Dermis microvascular lymphatic vessel endothelial cell (primary cell): Measurements from ENCODE around the gene AP1M1. TPM values are rescaled to one million over a fixed set of nuclear protein-coding genes. Genes with fewer than 3 reads are reported as not detected.

Experiments
- DNase-seq, 2 donors: peaks; one replicate each; pipeline versions ENCODE4 v3.0.0 to v3.0.0-alpha.2; 2010; ENCODE audit warnings: low read depth in 2 of 2
- total RNA-seq: library from RNA; depleted of rRNA; stranded (reverse); fragments of >200 nt; gene quantifications from 2 replicates; pipeline ENCODE4 v1.2.1, GENCODE V29; 2014

The AP1M1 gene
- total RNA-seq, 1 donor from 2014 or later, result 43.9 TPM

DNA sequence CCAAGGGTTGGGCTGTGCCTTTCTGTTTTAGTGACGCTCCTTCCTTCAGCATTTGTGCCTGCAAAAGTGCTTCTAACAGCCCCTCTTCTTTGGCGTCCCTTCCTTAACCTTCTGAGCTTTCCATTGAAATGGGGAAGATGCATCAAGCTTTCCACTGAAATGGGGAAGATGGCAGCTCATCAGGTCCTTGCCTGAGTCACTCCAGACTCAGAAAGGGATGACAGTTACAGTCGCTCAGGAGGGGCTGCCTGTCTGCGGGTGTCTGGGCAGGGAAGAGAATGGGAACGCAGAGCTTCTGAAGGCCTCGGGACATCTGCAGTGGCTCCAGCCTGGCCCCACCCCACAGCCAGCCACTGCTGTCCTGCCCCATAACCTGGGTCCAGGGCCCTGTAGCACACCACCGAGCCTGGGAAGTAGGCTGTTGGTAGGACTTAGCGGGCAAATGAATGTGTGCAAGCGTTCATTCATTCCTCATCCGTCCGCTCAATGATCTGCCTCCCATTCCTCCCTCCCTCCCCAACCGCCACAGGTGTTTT lies 9.8 kb downstream of the AP1M1 start:
- no peak for DNase-seq

DNA sequence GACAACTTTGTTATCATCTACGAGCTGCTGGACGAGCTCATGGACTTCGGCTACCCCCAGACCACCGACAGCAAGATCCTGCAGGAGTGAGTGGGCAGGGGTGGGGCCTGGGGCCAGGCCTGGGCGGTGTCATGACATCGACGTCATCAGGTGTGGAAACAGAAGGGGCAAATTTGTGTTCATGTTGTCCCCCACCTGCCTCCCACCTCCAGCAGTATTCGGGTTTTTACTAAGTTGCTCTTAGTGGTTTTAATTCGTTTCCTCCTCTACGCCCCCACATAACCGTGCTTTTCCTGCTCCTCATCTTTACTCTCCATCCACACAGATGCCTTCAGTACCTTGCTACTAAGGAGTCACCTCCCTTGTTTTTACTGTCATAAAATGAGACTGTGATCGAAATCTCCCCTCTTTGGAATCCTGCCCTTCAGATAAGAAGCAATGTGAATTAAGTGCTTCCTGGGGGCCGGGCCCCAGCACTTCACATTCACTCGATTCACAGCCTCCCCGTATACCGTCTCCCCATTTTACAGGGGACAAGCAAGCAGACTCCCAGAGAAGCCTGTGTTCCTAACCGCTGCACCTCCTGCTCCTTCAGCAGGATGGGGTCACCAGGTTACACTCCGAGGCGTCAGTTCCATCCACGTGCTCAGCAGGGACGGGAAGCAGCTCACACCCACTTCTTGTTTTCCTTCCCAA lies 10.5 kb downstream of the AP1M1 start:
- DNase-seq, result no peak

DNA sequence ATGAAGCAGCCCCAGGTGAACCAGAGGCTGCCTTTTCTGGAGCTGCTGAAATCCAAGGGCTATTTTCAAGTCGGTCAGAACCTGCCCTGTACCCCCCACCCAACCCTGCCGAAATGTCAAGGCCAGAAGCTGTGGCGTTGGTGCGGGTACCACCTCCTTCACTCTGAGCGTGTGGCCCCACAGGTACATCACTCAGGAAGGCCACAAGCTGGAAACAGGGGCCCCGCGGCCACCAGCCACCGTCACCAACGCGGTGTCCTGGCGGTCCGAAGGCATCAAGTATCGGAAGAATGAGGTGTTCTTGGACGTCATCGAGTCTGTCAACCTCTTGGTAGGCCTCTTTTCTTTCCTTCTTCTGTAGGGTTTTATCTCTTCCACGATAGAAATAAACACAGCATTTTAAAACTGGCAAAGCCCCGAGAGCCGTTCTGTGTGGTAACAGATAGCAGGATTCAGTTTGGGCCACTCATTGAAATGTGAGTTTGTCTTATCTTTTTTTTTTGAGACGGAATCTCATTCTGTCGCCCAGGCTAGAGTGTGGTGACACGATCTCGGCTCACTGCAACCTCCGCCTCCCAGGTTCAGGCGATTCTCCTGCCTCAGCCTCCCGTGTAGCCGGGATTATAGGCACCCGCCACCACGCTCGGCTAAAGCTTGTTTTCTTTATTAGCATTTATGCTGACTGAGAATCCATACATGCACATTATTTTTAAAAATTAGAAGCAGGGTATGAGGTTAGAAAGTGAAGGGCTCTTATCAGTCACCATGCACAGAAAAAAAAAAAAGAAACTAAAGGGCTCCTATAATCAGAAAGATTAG lies 11.3 kb downstream of the AP1M1 start:
- DNase-seq, result no peak

DNA sequence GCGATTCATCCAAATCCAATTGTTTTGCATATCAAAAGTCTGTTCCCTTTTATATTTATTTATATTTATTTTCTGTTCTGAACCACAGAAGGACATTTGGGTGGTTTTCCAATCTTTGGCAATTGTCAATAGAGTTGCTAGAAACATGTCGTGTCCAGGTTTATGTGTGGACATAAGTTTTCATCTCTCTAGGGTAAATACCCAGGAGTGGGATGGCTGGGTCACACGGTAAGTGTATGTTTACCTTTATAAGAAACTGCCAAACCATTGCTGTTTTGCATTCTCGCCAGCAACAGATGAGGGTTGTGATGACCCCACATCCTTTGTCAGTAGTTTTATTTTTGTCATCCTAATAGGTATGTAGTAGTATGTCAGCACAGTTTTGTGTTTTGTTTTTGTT lies 12.5 kb downstream of the AP1M1 start:
- DNase-seq, result no peak

DNA sequence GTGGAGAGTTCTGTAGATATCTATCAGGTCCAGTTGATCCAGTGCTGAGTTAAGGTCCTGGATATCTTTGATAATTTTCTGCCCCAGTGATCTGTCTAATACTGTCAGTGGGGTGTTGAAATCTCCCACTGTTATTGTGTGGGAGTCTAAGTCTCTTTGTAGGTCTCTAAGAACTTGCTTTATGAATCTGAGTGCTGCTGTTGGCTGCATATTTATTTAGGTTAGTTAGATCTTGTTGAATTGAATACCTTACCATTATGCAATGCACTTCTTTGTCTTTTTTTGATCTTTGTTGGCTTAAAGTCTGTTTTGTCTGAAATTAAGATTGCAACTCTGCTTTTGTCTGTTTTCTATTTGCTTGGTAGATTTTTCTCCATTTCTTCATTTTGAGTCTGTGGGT lies 15.4 kb downstream of the AP1M1 start:
- no peak for DNase-seq

DNA sequence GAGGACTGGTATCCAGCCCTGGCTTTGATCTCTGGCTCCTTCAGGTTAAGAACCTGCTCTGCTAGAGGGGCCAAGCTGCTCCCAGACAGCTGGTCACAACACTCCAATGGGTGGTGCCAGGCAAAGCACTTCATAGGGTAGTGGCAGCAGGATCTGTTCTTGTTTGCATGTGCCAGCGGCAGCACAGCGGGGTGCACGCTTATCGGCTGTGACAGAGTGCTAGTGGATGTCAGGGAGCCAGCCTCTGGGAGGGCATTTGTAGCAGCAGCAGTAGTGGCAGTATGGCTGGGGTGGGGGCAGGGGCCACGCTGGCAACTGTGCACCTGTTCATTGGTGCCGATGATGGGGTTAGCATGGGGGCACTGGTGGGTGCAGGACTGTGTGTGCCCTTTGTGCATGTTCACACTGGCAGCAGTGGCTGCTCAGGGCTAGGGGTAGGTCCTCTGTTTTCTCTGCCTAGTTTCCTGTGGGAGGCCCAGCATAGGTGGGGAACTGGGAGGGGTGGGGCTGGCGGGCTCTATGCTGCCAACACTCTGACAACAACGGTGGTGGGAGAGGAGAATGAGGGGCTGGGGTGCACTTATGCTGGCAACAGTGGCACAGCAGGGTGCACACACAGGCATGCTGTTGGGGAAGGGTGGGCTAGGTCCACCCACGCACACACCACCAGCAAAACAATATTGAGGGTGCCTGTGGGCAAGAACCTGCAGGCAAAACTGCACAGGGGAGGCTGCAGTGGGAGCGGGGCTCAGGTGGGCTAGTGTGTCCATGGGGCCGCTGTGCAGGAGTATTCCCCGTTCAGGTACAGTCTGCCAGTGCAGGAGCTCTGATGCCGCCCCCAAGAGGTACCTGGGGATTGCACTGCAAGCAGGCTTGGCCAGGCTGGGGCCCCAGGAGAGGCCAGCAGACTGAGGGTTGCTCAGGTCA lies 19.3 kb downstream of the AP1M1 start:
- DNase-seq, result no peak

DNA sequence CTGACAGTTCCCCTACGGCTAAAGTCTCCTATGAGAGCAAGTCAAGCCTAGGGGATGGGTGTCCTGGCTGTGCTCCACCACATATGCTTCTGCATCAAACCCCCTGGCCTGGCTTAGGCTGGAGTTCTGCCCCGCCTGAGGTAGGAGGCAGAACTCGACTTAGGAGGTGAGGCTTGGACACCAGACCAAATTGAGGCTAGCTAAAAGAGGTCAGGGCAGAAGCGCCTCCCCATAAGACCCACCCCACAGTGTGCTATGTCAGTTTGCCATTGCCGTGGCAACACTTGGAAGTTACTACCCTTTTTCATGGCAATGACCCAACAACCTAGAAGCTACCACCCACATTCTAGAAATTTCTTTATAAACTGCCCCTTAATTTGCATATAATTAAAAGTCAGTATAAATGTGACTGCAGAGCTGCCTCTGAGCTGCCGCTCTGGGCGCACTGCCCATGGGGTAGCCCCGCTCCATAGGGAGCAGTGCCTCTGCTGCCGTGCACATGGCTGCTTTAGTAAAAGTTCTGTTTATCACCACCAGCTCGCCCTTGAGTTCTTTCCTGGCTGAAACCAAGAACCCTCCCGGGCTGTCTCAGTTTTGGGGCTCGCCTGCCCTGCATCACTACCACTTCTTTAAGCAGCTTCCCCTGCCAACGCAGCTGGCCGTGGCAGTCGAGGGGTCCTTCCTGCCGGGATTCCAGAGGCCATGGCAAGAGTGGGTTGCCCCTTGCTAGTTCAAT lies 20.2 kb downstream of the AP1M1 start:
- DNase-seq, result no peak

DNA sequence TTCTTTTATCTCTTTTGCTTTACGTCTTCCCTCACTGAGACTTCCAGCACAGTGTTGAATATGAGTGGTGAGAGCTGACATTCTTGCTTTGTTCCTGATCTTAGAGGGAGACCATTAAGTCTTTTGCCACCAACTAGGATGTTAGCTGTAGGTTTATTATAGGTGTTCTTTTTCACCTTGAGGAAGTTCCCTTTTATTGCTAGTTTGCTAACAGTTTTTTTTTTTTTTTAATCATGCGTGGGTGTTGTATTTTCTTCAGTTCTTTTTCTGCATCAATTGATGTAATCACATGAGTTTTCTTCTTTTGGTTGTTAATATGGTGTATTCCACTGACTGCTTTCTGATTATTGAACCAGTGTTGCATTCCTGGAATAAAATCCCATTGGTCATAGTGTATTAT lies 21.1 kb downstream of the AP1M1 start:
- DNase-seq, result no peak

DNA sequence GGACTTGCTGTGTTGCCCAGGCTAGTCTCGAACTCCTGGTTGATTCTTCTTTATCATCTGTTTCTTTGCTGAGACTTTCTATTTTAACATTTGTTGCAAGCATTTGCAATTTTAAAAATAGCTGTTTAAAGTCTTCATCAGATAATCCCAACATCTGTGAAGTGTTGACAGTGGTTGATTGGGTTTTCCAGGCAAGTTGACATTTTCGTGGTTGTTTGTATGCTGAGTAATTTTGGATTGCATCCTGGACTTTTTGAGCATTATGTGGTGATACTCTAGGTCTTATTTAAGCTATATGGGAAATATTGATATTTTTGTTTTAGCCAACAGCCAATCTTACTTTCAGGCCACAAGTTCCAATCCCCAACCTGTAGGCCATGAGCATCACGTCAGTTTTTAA lies 25.1 kb downstream of the AP1M1 start:
- DNase-seq, result no peak

DNA sequence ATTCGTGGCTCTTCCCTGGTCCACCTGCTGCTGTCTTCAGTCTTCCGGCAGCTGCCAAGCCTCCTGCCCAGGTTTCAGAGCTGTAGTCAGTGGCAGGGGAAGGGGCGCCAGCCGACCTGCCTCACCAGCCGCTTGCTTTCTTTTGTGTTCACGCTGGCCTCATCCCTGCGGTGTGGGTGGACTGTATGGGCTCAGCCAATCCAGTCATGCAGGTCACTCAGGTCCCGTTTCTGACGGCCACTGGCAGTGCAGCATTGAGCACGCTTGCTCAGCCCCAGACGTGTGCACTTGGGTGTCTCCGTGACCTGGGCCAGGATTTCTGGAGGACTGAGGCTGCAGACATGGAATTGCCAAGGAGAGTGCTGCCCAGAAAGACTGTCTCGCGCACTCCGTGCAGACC lies 26.0 kb downstream of the AP1M1 start:
- no peak for DNase-seq

DNA sequence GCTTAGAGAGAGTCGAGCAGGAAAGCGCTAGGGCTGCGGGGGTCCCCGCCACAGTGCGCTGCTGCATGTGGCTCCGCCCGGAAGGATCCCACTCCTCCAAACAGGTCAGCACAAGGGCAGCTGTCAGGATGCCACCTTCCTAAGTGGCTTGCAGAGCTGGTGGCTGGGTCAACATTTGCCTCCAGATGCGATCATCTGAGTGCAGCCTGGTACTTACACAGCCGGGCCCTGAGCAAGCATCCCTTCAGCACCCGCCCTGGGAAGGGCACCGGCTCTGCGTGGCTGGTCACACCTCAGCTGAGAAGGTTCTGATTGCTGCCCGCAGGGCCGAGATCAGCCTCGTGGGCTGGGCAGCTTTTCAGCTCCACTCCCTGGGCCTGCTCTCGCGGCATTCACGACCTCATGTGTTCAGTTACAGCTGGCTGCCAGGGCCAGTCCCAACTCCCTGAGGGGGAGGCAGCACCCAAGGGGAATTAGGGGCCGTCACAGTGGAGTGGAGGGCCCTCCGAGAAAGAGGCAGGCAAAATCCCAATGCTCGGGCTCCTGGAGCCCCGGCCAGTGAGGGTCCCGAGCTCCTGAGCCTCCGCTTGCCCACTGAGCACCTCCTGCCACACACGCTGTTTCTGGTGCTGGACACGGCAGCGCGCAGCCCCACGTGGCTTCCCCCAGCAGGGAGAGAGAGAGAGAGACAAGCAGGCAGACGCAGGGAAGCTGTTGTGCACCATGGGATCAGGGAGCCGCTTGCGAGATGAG lies 26.8 kb downstream of the AP1M1 start:
- DNase-seq, result no peak

DNA sequence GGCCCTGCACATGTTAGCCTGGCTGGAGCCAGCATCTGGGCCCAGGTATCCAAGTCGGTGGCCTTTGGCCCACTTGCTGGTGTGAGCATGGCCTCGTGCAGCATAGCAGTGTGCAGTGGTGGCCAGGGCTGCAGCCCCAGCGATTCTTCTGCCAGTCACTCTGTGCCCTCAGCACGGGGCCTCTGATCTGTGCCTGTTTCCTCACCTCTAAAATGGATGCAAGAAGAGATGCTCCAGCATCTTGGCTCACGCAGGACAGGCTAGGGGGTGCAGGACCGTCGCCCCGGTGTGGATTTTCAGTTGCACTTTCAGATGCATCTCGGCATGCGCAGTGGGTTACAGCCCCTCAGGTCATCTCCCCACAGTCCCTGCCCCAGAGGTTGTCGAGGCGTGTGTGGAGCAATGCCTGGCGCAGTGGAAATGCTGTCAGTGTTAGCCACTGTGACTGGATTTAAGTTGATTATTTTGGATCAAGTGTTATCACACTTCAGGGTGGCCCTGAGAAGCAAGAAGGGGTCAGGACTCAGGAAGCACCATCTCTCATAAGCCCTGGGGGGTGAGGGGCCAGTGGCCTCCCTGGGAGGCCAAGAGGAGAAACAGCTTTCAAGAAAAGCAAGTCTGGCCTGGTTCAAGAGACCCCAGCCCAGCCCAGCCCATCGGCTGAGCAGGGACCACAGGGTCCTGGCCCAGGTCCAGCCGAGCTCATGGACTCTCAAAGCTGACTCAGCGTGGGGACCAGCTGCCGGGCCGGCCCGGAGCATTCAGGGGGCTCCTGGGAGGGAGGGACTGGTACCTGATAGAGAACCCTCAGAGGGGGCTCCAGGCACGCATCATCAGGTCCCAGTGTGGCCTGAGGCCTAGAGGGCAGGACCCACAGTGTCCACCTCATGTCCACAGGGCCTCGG lies 27.8 kb downstream of the AP1M1 start:
- no peak for DNase-seq

DNA sequence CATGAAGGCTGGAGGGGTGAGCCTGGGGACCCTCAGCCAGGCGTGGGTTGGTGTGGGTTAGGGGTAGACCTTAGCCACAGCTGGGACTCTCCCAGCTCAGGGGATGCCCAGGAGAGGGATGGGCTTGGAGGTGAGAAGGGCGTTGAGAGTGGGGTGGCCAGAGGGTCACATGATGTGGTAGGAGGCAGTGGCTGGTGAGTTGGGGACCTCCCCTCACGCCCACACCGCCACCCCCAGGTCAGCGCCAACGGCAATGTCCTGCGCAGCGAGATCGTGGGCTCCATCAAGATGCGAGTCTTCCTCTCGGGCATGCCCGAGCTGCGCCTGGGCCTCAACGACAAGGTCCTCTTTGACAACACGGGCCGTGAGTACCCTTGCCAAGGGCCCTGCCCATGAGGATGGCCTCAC lies 28.5 kb downstream of the AP1M1 start:
- no peak for DNase-seq

DNA sequence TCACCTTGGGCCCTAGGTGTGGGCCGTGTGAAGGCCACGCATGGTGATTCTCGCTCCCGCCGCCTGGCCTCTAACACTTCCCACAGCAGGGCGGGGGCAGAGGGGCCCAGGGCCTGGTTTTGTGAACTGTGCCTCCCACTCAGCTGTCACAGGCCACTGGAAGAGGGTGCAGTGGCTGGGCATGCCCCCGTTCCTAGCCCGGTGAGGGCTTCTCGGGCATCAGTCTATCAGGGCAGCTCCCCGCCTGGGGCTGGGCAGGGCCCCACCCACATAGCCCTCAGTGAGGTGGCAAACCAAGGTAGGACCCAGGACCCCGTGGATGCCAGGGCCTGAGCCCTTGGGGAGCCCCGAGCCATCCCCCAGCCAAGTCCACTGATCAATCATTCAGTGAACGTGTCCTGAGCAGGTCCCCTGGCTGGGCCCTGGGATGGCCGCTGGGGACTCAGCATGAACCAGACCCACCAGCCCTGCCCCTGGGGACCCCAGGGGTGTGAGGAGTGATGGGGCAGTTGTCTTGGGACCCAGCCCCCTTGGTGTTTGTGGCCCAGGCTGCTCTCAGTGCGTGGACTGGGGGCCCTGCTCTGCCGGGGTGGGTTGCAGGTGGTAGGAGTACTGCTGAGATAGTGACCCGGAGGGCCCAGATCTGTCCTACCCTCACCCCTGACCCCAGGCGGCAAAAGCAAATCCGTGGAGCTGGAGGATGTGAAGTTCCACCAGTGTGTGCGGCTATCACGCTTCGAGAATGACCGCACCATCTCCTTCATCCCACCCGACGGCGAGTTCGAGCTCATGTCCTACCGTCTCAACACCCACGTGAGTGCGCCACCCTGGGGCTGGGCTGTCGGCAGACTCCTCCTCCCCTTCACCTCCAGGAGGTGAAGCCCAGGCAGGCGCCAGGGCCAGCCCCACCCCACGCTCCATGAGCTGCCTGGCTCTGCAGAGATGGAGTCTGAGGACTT lies 29.4 kb downstream of the AP1M1 start:
- no peak for DNase-seq

DNA sequence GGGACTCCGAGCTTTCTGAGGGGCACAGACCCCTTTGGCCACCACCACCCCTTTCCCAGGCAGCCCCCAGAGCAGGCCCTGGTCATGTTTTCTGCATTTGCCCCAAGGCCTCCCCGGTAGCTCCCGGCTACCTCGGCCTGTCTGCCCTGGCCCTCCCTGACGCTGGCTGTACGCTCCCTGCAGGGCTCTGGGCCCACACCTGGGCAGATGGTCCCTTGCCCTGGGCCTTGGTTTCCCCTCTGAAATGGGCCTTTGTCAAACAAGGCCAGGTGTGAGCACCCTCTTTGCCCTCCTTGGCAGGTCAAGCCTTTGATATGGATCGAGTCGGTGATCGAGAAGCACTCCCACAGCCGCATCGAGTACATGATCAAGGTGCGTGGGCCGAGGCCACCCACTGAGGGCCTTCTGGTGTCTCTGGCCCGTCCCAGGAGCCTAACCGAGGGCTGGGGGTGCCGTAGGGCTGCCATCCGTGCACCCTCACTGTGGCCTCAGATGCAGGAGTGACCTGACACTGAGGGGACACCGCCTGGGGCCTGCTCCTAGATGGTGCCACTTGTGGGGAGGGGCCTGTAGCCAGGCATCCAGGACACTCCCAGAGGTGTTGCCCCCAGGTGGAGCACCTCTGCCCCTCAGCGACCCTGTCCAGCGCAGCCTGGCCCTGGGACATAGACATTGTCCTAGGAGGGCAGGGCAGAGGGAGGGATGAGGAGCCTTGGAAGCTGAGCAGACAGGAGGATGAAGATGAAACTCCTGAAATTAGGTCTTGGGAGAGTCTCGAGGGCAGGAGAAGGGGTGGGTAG lies 30.3 kb downstream of the AP1M1 start:
- DNase-seq, result no peak

DNA sequence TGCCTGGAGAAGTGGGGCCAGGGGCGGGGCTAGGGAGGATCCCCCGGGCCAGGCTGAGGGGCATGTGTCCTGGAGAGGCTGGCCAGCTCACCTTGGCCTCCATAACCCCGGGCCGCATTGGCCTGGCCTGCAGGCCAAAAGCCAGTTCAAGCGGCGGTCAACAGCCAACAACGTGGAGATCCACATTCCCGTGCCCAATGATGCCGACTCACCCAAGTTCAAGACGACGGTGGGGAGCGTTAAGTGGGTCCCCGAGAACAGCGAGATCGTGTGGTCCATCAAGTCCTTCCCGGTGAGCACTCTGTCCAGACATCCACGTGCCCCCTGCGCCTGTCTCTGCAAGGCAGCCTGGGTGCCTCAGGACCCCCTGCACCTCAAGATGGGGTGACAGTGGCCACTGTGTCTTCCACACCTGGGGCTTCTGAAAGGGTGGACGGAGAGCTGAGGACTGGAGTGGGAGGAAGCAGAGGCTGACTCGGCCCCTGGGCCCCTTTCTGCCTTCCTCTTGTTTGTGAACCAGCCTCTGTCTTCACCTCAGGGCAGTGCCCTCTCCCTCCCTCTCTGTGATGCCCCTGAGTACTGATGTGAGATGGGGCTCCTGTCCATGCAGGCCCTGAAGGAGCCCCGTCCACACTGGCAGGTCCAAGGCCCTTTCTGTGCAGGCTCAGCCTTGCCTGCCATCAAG lies 31.1 kb downstream of the AP1M1 start:
- no peak for DNase-seq

DNA sequence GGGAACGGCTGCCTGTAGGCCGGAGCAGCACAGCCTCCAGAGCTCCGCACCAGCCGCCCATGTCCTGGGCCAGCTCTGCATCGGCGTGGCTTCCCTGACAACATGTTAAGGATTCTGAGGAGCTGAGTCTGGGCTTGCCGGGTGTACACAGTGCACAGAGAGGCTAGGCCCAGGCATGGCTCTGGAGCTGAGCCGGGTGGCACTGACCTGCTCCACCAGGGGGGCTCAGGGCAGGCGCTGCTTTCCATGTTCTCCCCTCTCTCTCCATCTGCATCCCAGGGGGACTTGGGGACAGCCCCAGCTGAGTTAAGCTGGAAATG lies 31.6 kb downstream of the AP1M1 start:
- DNase-seq, result no peak
